ENCODE results near the gene POU2F1. TPM values are rescaled to one million over a fixed set of nuclear protein-coding genes. Genes with fewer than 3 reads are reported as not detected.

POU2F1 gene
- total and polyA plus RNA-seq, 11 donors, result 2.4 to 13.4 (median 8.8) TPM

DNA sequence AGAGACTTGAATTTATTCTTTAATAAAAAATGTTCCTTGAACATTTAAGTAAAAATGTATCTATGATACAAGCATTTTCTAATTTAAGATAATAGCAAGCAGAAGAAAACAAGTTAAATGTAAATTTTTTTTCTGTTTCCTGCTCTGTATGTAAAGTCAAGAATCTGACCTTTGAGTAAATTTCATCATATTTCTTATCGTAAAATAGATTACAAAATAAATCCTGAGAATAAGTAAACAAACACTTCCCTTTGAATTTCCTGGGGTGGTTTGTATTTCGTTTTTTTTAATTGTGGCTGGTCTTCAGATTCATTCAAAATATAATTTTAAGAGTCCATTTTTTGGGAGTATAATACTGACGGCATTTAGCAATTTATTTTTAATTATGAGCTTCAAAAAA is 77.6 kb downstream of the POU2F1 start:
- Histone ChIP-seq H3K9me3 (no peaks in the 10 kb centered on the region), H3K4me3 (no peak overlapping the region), H3K27me3 (no peaks in the 10 kb centered on the region), H3K4me1 (peaks cover 0 to 28% (median 14%) of the 10 kb centered on the region in 12 donors), H3K36me3 (no peaks in the 10 kb centered on the region), H3K27ac (peak overlapping the region in 1 of 12 donors; percentile 77)
- intact Hi-C loops (cut with DNase I), result no loop called here
- DNase-seq (no peak), ATAC-seq (no peak)
- TF ChIP-seq POLR2A (IDR thresholded peaks at IDR 0.05), result no peak
- TF ChIP-seq, protein P1, sequence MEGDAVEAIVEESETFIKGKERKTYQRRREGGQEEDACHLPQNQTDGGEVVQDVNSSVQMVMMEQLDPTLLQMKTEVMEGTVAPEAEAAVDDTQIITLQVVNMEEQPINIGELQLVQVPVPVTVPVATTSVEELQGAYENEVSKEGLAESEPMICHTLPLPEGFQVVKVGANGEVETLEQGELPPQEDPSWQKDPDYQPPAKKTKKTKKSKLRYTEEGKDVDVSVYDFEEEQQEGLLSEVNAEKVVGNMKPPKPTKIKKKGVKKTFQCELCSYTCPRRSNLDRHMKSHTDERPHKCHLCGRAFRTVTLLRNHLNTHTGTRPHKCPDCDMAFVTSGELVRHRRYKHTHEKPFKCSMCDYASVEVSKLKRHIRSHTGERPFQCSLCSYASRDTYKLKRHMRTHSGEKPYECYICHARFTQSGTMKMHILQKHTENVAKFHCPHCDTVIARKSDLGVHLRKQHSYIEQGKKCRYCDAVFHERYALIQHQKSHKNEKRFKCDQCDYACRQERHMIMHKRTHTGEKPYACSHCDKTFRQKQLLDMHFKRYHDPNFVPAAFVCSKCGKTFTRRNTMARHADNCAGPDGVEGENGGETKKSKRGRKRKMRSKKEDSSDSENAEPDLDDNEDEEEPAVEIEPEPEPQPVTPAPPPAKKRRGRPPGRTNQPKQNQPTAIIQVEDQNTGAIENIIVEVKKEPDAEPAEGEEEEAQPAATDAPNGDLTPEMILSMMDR (IDR thresholded peaks at IDR 0.05), result no peak
- WGBS, 4 donors, result 51 to 68% (median 60%) methylated on average over 3 of the region's 3 CpGs

DNA sequence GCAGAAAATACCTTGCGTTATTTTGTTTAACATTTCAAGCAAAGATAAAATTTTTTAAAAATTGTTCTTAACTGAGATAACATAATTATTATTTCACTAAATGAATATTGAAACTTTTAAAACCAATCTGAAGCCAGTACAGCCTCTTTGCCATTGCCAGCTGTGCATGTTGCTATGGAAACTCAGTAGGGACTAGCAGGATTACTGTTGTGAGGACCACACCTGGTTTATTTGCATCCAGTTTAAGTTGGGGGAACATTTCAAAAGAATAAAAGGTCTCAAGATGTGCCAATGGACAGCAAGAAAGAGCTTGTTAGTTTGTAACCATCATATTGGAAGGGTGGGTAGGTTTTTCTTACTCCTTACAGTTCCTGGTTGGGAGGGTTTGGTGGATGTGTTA is 80.7 kb downstream of the POU2F1 start:
- Histone ChIP-seq H3K27me3 (no peaks in the 10 kb centered on the region), H3K9me3 (no peaks in the 10 kb centered on the region), H3K36me3 (no peaks in the 10 kb centered on the region), H3K27ac (no peak overlapping the region), H3K4me3 (no peak overlapping the region), H3K4me1 (peaks cover 0 to 37% (median 18%) of the 10 kb centered on the region in 12 donors)
- DNase-seq (no peak), ATAC-seq (no peak)
- TF ChIP-seq, protein P1 (IDR thresholded peaks at IDR 0.05), result no peak
- no peak for TF ChIP-seq POLR2A (IDR thresholded peaks at IDR 0.05)
- intact Hi-C loops (cut with DNase I), result no loop called here
- 93 to 96% (median 94%) methylated on average over 1 of the region's 1 CpG for WGBS, 4 donors

DNA sequence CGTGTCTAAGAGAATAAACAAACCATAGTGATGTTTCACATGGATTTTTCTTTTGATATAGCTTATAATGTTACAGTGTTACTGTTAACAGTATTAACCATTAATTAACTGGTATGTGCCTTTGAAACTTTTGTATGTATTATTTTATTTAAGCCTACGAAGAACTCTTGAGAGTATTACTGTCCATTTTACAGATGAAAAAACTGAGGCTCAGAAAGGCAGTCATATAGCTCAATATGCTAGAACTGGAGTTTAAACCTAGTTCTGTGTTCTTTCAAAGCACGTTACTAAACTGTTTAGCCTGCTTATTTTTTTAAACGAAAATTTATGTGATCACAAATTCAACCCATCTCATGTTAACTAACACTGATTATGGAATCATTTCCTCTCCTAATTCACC is 83.5 kb downstream of the POU2F1 start:
- DNase-seq (no peak), ATAC-seq (no peak)
- intact Hi-C loops (cut with DNase I), result no loop called here
- H3K9me3 ChIP-seq, result no peaks in the 10 kb centered on the region
- no peak for TF ChIP-seq POLR2A (IDR thresholded peaks at IDR 0.05)
- TF ChIP-seq, protein P1 (IDR thresholded peaks at IDR 0.05), result no peak
- H3K36me3 ChIP-seq, result no peaks in the 10 kb centered on the region
- H3K4me3 ChIP-seq, result no peak overlapping the region
- peaks cover 0 to 15% (median 6%) of the 10 kb centered on the region in 12 donors for H3K4me1 ChIP-seq
- H3K27ac ChIP-seq, result no peak overlapping the region
- H3K27me3 ChIP-seq, result no peaks in the 10 kb centered on the region
- WGBS, 4 donors, result 94 to 97% (median 95%) methylated on average over 4 of the region's 4 CpGs

DNA sequence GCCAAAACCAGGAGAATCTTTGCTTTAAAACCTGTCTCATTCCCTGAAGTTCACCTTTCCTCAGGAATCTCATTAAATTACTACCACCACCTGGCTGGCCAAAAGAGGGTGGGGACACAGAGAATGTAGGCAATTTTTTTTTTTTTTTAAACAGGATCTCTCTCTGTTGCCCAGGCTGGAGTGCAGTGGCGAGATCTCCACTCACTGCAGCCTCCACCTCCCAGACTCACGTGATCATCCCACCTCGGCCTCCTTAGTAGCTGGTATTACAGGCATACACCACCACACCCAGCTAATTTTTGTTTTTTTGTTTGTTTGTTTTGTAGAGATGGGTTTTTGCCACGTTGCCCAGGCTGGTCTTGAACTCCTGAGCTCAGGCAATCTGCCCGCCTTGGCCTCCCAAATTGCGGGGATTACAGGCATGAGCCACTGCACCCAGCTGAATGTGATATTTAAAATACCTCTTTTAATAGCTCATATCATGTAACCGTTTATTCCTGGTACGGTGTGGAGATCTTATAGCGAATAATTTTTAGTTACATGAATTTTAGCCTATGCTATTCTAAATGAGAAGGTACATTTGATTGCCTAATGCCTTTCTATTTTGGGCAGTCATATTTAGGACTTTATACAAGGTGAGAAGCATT is 84.5 kb downstream of the POU2F1 start:
- DNase-seq (no peak), ATAC-seq (no peak)
- no peak overlapping the region for H3K4me3 ChIP-seq
- no peak overlapping the region for H3K27ac ChIP-seq
- TF ChIP-seq, protein P1 (IDR thresholded peaks at IDR 0.05), result no peak
- TF ChIP-seq POLR2A (IDR thresholded peaks at IDR 0.05), result no peak
- no peaks in the 10 kb centered on the region for H3K36me3 ChIP-seq
- H3K4me1 ChIP-seq, result peaks cover 0 to 15% (median 6%) of the 10 kb centered on the region in 12 donors
- H3K9me3 ChIP-seq, result no peaks in the 10 kb centered on the region
- no peaks in the 10 kb centered on the region for H3K27me3 ChIP-seq
- intact Hi-C loops (cut with DNase I), result no loop called here
- WGBS, 4 donors, result 79 to 86% (median 83%) methylated on average over 9 of the region's 9 CpGs
